GM19025 (cell line): Measurements from ENCODE around the gene PLA2G15.
"Not testable (repeated sequence)": the region's sequence is repeated elsewhere in the genome, so short reads cannot be mapped to it uniquely, and the experiment has no call there.

ENCODE experiments used
- ATAC-seq: cut with Tn5 transposase; IDR thresholded peaks from one replicate; pipeline ENCODE4 v1.9.1; 2021; ENCODE audit warnings: mild to moderate bottlenecking, low read depth, moderate library complexity; ENCODE audit not compliant: unreplicated experiment

Gene PLA2G15

GRCh38 chr16:68275611-68276191 lies 30.5 kb downstream of the PLA2G15 start:
- no peak for ATAC-seq

- no peak for ATAC-seq
These were observed 31.1 kb downstream of the PLA2G15 start for GRCh38 chr16:68276223-68276622.

- ATAC-seq, result no peak
These were observed 34.8 kb downstream of the PLA2G15 start for GRCh38 chr16:68279726-68280558.

- ATAC-seq, result no peak
These were observed 36.3 kb downstream of the PLA2G15 start for GRCh38 chr16:68281368-68282063.

GRCh38 chr16:68282064-68282452 lies 36.9 kb downstream of the PLA2G15 start:
- ATAC-seq, result no peak

- ATAC-seq, result no peak
These were observed 38.2 kb downstream of the PLA2G15 start for GRCh38 chr16:68283346-68283745.

GRCh38 chr16:68283801-68284598 lies 38.8 kb downstream of the PLA2G15 start:
- ATAC-seq, result peak; percentile 45

- peak; percentile 42 for ATAC-seq
These were observed 39.7 kb downstream of the PLA2G15 start for GRCh38 chr16:68284847-68285246.

- ATAC-seq, result no peak
These were observed 40.5 kb downstream of the PLA2G15 start for GRCh38 chr16:68285683-68286082.

- no peak for ATAC-seq
These were observed 41.2 kb downstream of the PLA2G15 start for GRCh38 chr16:68286153-68287074.

- ATAC-seq, result no peak
These were observed 42.4 kb downstream of the PLA2G15 start for GRCh38 chr16:68287276-68288251.

GRCh38 chr16:68288252-68288650 lies 43.1 kb downstream of the PLA2G15 start:
- ATAC-seq, result no peak

- not testable (repeated sequence) for ATAC-seq
These were observed 43.6 kb downstream of the PLA2G15 start for GRCh38 chr16:68288796-68289195.

GRCh38 chr16:68289202-68289601 lies 44.0 kb downstream of the PLA2G15 start:
- ATAC-seq, result no peak

- peak; percentile 86 for ATAC-seq
These were observed 44.6 kb downstream of the PLA2G15 start for GRCh38 chr16:68289621-68290329.

GRCh38 chr16:68290450-68290849 lies 45.3 kb downstream of the PLA2G15 start:
- no peak for ATAC-seq

GRCh38 chr16:68291227-68291626 lies 46.1 kb downstream of the PLA2G15 start:
- ATAC-seq, result no peak

- no peak for ATAC-seq
These were observed 47.3 kb downstream of the PLA2G15 start for GRCh38 chr16:68292425-68292824.
